Neural progenitor cell (in vitro differentiated cells): ENCODE data around the gene SPATA17. TPM values are rescaled to one million over a fixed set of nuclear protein-coding genes. Genes with fewer than 3 reads are reported as not detected.

Source experiments
- DNase-seq: peaks from one replicate; pipeline ENCODE4 v3.0.0-alpha.2; 2016; ENCODE audit warnings: low spot score
- H2AFZ ChIP-seq: fragments of 200-600 bp; sonication (generic); replicated peaks from 2 replicates; pipeline ENCODE4 v1.6.1; 2016; ENCODE audit warnings: antibody characterized with exemption
- H3F3A ChIP-seq: fragments of 200-600 bp; sonication (generic); 2 replicates; pipeline ENCODE4 v1.6.1; 2016; ENCODE audit warnings: antibody characterized with exemption, low read depth
- H3K27ac ChIP-seq: fragments of 200-600 bp; sonication (generic); 2 replicates; pipeline ENCODE4 v1.5.1; 2016; ENCODE audit warnings: mild to moderate bottlenecking
- H3K27me3 ChIP-seq: fragments of 200-600 bp; sonication (generic); 2 replicates; pipeline ENCODE4 v1.6.1; 2016; ENCODE audit warnings: mild to moderate bottlenecking, moderate library complexity
- H3K36me3 ChIP-seq: fragments of 200-600 bp; sonication (generic); 2 replicates; pipeline ENCODE4 v1.5.1; 2016
- H3K4me1 ChIP-seq: fragments of 200-600 bp; sonication (generic); 2 replicates; pipeline ENCODE4 v1.6.1; 2016; ENCODE audit warnings: mixed run types
- H3K4me2 ChIP-seq: fragments of 200-600 bp; sonication (generic); 2 replicates; pipeline ENCODE4 v1.6.1; 2016
- H3K4me3 ChIP-seq: fragments of 200-600 bp; sonication (generic); 2 replicates; pipeline ENCODE4 v1.5.1; 2016
- H3K79me2 ChIP-seq: fragments of 200-600 bp; sonication (generic); 2 replicates; pipeline ENCODE4 v1.6.1; 2016; ENCODE audit warnings: low read depth
- H3K9ac ChIP-seq: fragments of 200-600 bp; sonication (generic); 2 replicates; pipeline ENCODE4 v1.6.1; 2016
- H3K9me3 ChIP-seq: fragments of 200-600 bp; sonication (generic); 2 replicates; pipeline ENCODE4 v1.5.1; 2016; ENCODE audit warnings: low read depth
- H4K20me1 ChIP-seq: fragments of 200-600 bp; sonication (generic); 2 replicates; pipeline ENCODE4 v1.6.1; 2016; ENCODE audit warnings: low read depth
- H3K27ac Mint-ChIP-seq: 3 replicates; pipeline ENCODE4 v1.8.0; 2021; ENCODE audit warnings: mixed read lengths
- H3K27me3 Mint-ChIP-seq: 2 replicates; pipeline ENCODE4 v1.8.0; 2022; ENCODE audit warnings: low read depth, mild to moderate bottlenecking, inconsistent platforms, moderate library complexity, mixed read lengths; ENCODE audit not compliant: insufficient read depth
- H3K36me3 Mint-ChIP-seq: 3 replicates; pipeline ENCODE4 v1.8.0; 2021; ENCODE audit warnings: mixed read lengths
- H3K4me1 Mint-ChIP-seq: 3 replicates; pipeline ENCODE4 v1.8.0; 2021; ENCODE audit warnings: mixed read lengths
- H3K4me3 Mint-ChIP-seq: 3 replicates; pipeline ENCODE4 v1.8.0; 2021; ENCODE audit warnings: mild to moderate bottlenecking, moderate library complexity, mixed read lengths
- H3K9me3 Mint-ChIP-seq: 3 replicates; pipeline ENCODE4 v1.8.0; 2020; ENCODE audit warnings: mixed read lengths
- CTCF ChIP-seq: fragments of 200-600 bp; sonication (generic); IDR thresholded peaks from 2 replicates; pipeline ENCODE4 v1.5.1; 2017; ENCODE audit warnings: antibody characterized with exemption, mild to moderate bottlenecking
- EZH2 ChIP-seq: fragments of 200-600 bp; sonication (generic); IDR thresholded peaks from 2 replicates; pipeline ENCODE4 v1.6.1; 2017; ENCODE audit warnings: antibody characterized with exemption, mild to moderate bottlenecking, moderate library complexity
- EZH2phosphoT487 ChIP-seq: fragments of 200-600 bp; sonication (generic); IDR thresholded peaks from 2 replicates; pipeline ENCODE4 v1.6.1; 2017; ENCODE audit warnings: antibody characterized with exemption
- total RNA-seq: library from RNA; depleted of rRNA; stranded (reverse); fragments of >200 nt; gene quantifications from 2 replicates; pipeline ENCODE4 v1.2.3, GENCODE V29; 2015; ENCODE audit warnings: low replicate concordance

The SPATA17 gene
- total RNA-seq, 1 donor from 2014 or later = 1.6 TPM

DNA sequence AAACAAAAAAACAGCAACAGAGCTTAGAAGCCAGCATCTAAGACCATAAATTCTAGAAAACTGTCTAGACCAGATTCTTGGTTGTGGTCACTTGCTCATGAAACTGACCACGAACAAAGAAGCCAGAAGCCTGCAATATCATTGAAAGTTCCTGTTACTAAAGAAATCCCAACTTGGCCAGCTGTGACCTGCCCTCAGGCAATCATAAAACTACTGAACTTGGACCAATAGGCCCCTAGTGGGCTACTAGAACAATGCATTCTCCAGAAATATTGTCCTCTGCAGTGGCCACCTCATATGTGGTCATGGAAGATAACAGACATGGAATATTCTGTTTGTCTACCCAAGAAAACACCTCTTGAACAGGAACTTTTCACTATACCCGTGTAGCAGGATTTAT is 87.7 kb downstream of the SPATA17 start:
- H2AFZ ChIP-seq = no peak overlapping the region
- Mint-ChIP-seq H3K27ac (no peak overlapping the region), H3K9me3 (no peaks in the 10 kb centered on the region)

GRCh38 chr1:217721692-217722091 is 90.5 kb downstream of the SPATA17 start:
- TF ChIP-seq EZH2phosphoT487 = no peak
- no peak for TF ChIP-seq EZH2
- TF ChIP-seq CTCF = no peak
- Mint-ChIP-seq H3K4me3 (no peak overlapping the region), H3K9me3 (no peaks in the 10 kb centered on the region), H3K36me3 (no peaks in the 10 kb centered on the region), H3K27ac (no peak overlapping the region), H3K27me3 (peaks cover 4% of the 10 kb centered on the region), H3K4me1 (no peaks in the 10 kb centered on the region)
- Histone ChIP-seq H3K36me3 (no peaks in the 10 kb centered on the region), H3K9ac (no peak overlapping the region), H3K4me1 (no peaks in the 10 kb centered on the region), H3K4me3 (no peak overlapping the region), H3K4me2 (no peak overlapping the region), H2AFZ (no peak overlapping the region), H3K79me2 (no peaks in the 10 kb centered on the region), H3F3A (no peaks in the 10 kb centered on the region), H3K27ac (no peak overlapping the region), H4K20me1 (no peaks in the 10 kb centered on the region), H3K9me3 (no peaks in the 10 kb centered on the region), H3K27me3 (no peaks in the 10 kb centered on the region)
- DNase-seq = no peak

More for the DNA sequence above, 87.7 kb downstream of the SPATA17 start:
- TF ChIP-seq EZH2phosphoT487 (no peak), EZH2 (no peak), CTCF (no peak)
- Histone ChIP-seq H4K20me1 (no peaks in the 10 kb centered on the region), H3K27ac (no peak overlapping the region), H3F3A (no peaks in the 10 kb centered on the region), H3K4me2 (no peak overlapping the region), H3K9ac (no peak overlapping the region), H3K79me2 (no peaks in the 10 kb centered on the region), H3K4me3 (no peak overlapping the region), H3K4me1 (no peaks in the 10 kb centered on the region), H3K9me3 (no peaks in the 10 kb centered on the region), H3K36me3 (no peaks in the 10 kb centered on the region), H3K27me3 (no peaks in the 10 kb centered on the region)
- peaks cover 2% of the 10 kb centered on the region for H3K27me3 Mint-ChIP-seq
- DNase-seq = no peak
- no peak overlapping the region for H3K4me3 Mint-ChIP-seq
- H3K4me1 Mint-ChIP-seq = no peaks in the 10 kb centered on the region
- H3K36me3 Mint-ChIP-seq = no peaks in the 10 kb centered on the region

GRCh38 chr1:217734973-217735372 is 103.8 kb downstream of the SPATA17 start:
- no peak for TF ChIP-seq EZH2
- Mint-ChIP-seq H3K9me3 (no peaks in the 10 kb centered on the region), H3K27ac (no peak overlapping the region), H3K4me1 (no peaks in the 10 kb centered on the region), H3K27me3 (no peaks in the 10 kb centered on the region), H3K36me3 (no peaks in the 10 kb centered on the region), H3K4me3 (no peak overlapping the region)
- H3K4me3 ChIP-seq = no peak overlapping the region
- H3K4me2 ChIP-seq = no peak overlapping the region
- no peaks in the 10 kb centered on the region for H3K27me3 ChIP-seq
- no peak overlapping the region for H3K9ac ChIP-seq
- no peaks in the 10 kb centered on the region for H3K79me2 ChIP-seq
- H3F3A ChIP-seq = no peaks in the 10 kb centered on the region
- H3K9me3 ChIP-seq = no peaks in the 10 kb centered on the region
- H3K27ac ChIP-seq = no peak overlapping the region
- H3K4me1 ChIP-seq = peaks cover 7% of the 10 kb centered on the region
- no peaks in the 10 kb centered on the region for H4K20me1 ChIP-seq
- peak; percentile 34 for DNase-seq
- H3K36me3 ChIP-seq = no peaks in the 10 kb centered on the region
- H2AFZ ChIP-seq = no peak overlapping the region

DNA sequence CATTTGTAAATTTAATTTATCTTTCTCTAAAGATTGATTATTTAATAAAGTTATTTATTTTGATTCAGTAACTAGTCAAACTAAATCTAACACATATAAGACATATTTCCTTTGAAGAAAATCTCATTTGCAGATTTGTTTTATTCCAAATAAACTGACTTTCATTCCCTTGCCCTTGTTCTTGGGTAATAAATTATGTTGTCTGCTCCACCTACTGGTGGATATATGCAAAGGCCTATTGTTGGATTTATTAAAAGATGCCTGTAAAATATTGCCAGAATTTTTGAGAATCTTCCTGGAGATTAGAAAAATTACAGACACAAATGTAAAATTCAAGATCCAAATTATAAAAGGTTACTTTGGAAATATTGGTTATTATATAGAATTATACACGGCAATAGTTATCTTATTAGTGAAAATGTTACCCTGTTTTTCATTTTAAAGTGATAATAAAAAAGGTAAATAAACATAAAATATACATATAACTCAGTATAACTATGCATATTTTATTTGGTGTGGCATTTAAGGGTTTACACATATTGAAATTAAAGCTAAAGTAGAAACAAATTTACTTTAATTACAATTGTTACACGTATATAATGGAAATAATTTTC is 116.1 kb downstream of the SPATA17 start:
- no peaks in the 10 kb centered on the region for H3K36me3 ChIP-seq
- H3K27me3 Mint-ChIP-seq = no peaks in the 10 kb centered on the region
- H3K27ac ChIP-seq = no peak overlapping the region
- H3K36me3 Mint-ChIP-seq = no peaks in the 10 kb centered on the region
- H3K4me2 ChIP-seq = no peak overlapping the region
- H4K20me1 ChIP-seq = no peaks in the 10 kb centered on the region
- H3K27ac Mint-ChIP-seq = no peak overlapping the region
- TF ChIP-seq EZH2phosphoT487 (no peak), CTCF (peak; percentile 87)
- no peaks in the 10 kb centered on the region for H3K27me3 ChIP-seq
- no peaks in the 10 kb centered on the region for H3K4me1 ChIP-seq
- H3K9me3 Mint-ChIP-seq = no peaks in the 10 kb centered on the region
- no peak overlapping the region for H2AFZ ChIP-seq
- no peak overlapping the region for H3K4me3 ChIP-seq
- DNase-seq = peak; percentile 16
- no peak overlapping the region for H3K4me3 Mint-ChIP-seq
- H3K79me2 ChIP-seq = no peaks in the 10 kb centered on the region
- no peaks in the 10 kb centered on the region for H3K9me3 ChIP-seq
- H3K9ac ChIP-seq = no peak overlapping the region
- no peaks in the 10 kb centered on the region for H3F3A ChIP-seq
- no peaks in the 10 kb centered on the region for H3K4me1 Mint-ChIP-seq
